Stimulated activated naive CD4-positive, alpha-beta T cell (primary cell): ENCODE measurements around the gene TRPV4.

Experiments
- DNase-seq, 6 experiments: peaks; one replicate each; lab custom pipeline; 2025; lab: John Stamatoyannopoulos, UW

The TRPV4 gene

DNA sequence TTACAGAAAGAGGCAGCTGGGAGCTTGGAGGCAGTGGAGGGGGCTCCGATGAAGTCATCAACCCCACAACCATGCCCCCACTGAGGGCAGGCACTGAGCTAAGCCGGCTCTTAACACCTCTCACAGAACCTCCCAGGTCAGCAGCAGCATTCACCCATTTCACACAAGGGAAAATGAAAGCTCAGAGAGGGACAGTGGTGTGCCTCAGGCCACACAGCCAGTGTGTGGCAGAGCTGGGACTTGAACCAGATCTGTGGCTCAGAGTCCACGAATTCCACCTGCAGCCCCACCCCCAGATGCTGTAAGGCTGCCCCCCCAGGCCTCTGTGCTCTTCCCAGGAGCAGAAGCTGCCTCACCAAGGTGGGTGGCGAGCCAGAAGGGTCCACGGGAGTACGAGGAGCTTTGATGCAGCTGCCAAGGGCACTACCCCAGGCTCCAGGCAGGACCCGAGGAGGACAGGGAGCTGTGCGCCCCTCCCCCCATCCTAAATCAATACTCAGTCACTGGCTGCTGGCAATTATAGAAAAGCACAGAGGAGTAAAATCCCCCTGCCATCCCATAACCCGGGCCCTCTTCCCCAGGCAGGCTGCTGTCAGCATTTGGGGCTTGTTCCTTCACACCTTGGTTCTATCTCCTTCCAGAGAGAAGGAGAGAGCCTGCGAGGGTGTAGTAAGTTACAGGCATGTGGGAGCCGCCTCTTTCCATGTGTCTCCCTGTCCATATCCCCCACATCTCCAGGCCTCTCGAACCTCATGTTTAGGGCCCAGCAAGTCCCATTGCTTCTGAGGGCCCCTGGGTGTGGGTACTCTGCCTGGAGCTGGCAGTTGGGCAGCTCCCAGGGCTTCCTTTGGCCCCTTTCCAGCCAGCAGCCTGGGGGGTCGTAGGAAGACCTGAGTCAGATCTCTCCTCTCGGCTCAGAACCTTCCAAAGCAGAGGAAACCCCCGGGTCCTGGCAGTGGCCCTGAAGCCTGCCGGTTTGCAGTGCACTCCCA is 72.0 kb downstream of the TRPV4 start:
- no peak for DNase-seq

DNA sequence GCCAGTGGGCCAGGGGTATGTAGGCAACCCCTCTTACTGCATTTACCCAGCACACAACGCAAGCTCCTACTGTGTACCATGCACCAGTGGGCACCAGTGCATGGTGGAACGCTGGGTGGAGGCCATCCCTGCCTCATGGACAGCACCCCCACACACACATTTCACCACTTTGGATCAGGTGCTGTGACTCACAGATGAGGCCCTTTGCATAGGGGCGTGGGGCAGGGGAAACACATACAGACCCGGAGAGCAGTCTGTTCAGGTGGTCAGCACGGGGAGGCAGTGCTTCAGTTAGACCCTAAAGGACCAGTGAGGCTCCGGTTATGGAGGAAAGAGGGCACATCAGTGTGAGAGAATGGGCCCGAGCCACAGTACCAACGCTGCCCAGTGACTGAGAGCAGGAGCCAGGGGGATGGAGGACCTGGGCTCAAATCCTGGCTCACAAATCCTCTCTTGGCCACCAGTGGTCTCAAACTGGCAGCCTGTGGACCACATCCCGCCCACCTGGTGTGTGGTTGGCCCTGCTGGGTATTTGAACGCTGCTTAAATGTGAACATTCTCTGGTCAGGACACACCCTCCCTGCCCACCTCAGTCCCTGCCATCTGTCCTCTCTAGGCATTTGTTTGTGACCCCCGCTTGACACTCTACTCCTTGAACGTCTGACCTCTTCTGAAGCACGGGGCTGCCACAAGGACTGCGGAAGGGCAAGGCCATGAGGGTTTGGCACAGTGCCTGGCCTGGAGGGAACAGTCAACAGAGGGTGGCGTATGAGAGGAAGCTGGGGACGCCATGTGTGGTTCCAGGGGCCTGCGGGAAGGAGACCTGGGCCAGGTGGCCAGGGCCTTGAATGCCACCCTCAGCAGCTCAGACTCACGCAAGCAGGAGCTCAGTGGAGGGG is 72.9 kb downstream of the TRPV4 start:
- DNase-seq, result no peak

DNA sequence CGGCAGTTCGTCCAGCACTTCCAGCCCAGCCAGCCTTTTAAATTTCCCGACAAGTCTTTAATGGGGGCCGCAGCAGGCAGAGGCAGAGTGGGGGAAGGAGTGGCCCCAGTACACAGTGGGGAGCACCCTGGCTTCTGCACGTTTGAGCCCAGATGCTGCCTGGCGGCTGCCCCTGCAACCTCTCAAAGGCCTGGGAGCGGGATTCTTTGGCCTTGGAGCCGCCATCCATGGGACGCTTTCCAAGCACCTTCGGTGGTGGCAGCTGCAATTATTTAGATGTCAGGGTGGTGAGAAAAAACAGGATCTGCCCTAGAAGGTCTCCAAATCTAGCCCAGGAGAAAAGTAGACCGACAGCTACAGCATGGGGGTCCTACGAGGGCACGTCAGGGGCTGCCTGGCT is 73.6 kb downstream of the TRPV4 start:
- no peak for DNase-seq

DNA sequence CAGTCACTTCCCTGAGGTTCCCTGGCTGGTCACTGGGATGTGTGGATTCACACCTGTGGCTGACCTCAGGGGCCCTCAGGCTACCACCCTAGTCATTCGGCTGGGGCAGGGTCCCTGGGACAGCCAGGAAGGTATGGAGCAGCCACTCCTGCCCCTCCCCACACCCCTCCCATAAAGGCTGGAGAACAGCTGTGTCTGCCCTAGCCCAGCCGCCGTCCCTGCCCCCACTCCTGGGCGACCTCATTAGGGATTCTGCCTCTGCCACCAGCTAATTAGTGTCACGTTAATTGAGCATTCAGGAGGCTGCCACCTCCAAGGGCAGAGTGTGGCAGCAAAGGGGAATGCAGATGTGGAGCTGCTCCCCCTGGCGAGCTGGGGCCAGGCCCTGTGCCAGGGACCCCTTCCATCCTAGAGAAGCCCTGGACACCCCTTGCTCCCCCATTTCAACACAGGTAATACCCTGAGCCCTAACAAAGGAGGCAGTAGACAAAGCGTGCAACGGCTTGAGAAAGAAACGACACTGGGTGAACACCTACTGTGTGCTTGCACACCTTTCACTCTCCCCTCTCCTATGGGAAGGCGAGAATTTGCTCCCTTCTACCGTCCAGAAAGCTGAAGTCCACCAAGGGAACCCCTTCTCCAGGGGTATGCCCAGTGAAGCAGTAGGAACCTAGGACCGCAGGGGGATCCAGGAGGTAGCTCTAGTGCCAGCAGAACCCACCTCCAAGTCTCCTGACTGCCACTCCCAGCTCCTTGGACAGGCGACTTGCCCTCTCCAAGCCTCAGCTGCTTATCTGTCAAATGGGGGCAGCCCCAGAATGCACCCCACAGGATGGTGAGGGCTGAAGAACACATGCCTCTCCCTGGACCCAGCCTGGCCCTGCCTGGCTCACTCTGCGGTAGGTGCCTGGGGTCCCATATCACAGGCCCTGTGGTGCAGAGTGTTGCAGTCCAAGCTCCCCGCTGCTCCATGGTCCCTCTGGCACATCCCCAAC is 74.5 kb downstream of the TRPV4 start:
- DNase-seq, result no peak

DNA sequence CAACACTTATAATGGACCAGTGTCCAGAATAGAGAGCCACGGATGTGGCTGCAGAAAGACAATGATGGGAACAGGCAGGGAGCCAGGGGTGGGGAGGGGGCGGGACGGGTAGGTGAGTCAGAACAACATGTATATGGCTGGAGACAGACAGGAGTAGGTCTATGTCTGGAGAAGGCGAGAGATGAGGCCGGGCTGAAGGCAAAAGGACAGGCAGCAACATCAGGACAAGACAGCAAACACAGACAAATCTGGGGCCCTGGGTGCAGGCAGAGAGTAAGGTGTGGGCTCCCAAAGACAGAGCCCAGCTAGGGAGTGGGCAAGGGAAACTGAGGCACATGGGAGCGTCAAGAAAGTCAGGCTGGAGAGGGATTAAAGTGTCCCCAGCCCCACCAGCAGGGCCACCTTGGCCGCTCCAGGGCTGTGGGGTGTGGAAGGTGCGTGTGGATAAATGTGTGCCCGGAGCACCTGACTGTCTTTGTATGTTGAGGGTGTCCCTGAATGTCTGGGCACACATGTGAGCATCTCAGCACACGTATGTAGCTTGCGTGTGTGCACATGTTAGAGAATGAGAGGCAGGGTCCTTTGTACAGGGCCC is 75.4 kb downstream of the TRPV4 start:
- no peak for DNase-seq

DNA sequence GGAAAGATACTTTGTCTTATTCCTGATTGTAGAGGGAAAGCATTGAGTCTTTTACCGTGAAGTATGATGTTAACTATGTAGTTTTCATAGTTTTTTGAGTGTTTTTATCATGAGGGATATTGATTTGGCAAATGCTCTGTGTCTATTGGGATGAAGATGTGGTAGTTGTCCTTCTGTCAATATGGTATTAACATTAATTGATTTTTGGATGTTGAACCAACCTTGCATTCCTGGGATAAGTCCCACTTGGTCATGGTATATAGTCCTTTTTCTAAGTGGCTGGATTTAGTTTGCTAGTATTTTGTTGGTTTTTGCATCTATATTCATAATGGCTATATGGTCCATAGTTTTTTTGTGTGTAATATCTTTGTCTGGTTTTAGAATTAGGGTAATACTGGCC is 76.7 kb downstream of the TRPV4 start:
- DNase-seq, result no peak

DNA sequence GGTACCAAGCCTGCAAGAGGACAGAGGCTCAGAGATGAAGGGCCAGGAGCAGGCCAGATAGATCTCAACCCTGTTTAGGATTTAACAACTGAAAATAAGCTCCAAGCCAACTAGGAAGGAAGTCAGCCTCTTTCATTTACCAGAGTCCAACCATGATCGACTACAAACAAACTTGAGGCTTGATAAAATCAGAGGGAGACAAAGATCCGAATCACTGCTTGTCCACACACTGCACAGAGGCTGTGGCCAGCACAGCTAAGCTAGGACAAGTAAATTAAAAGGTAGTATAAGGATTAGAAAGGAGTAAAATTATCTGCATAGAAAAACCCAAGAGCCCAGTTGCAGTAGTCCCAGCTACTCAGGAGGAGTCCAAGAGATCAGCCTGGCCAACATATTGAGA is 79.2 kb downstream of the TRPV4 start:
- no peak for DNase-seq

DNA sequence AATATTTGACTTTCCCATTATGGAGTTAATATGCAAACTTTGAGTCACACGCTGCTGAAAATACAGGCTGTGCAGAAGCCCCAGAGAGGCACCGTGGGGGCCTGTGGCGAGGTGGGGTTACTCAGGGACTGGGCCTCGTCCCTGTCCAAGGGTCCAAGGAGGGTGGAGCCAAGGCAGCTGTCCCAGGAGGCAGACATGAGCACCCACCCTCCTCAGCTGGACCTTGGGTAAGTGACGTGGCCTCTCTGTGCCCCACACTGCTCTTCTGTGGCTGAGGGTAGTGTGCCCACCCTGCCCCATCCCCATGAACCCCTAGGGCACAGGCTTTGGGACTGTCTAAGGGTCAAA is 80.2 kb downstream of the TRPV4 start:
- no peak for DNase-seq

DNA sequence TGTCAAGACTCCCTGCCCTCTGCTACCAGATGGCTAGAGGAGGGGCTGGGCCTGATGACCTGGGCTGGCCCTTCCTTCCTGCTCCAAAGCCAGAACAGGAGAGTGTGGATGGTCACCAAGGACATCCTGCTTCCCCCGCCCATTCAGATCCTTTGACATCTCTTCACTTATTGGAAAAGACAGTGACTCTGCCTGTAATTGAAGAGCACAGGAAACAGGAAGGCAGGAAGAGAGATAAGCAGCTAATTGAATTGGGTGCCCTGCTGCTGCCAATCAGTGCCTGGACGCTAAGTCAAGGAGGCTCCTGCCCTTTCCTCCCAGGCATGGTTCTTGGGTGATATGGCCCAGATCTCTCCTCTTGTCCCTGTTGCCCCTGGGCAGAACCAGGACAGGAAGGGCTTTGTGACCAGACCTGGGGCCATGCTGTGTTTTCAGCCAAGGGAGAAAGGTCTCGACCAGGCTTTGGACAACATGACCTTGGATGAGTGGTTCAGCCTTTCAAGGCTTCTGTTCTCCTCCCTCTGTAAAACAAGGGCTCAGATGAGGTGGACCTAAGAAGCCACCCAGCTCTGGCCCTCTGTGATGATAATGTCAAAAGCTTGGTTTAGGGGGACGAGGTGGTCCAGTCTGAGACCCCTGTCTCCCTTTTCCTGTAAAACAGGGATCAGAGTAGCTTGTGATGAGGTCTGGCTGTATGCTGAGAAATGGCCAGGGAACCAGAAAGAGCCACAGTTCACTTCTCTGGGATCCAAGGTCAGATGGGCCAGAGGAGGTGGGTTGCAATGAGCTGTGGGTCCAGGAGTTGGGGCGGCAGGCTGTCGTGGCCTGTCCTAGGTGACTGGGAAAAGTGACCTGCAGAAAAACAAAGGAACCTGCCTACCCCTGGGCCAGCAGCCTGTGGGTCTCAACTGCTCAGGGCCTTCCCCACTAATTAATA is 80.8 kb downstream of the TRPV4 start:
- no peak for DNase-seq

DNA sequence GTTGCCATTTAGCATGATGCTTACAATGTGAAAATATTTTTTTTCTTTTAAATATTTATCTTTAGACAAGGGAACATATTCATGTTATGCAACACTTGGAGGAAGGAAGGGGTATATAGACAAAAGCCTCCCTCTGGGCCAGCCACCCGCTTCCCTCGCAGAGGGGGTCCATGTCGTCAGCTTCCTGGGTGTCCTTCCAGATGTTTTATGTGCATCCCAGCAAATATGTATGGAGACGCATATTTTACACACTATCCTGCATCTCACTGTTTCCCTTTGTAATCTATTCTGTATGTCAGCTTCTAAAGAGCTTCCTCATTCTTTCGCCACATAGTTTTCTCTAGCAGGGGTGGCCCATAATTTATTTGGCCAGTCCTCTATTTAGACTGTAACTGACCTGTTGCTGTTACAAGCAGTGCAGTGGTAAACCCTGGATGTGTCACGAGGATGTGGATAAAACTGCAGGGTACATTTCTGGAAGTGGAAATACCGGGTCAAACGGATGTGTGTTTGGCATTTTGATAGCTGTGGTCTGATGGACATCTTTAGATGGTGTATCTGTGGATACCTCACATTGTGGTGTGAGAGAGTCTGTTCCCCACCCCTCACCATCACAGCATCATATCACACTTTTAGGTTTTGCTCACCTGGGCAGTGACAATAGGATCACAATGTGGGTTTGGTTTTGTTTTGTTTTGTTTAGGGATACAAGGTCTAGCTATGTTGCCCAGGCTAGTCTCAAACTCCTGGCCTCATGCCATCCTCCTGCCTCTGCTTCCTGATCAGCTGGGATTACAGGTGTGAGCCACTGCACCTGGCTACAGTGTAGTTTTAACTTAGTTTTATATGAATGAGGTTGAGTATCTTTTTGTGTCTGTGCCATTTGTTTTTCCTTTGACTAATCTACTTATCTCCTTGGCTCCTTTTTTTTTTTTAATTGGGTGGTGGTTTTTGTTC is 87.9 kb downstream of the TRPV4 start:
- no peak for DNase-seq

DNA sequence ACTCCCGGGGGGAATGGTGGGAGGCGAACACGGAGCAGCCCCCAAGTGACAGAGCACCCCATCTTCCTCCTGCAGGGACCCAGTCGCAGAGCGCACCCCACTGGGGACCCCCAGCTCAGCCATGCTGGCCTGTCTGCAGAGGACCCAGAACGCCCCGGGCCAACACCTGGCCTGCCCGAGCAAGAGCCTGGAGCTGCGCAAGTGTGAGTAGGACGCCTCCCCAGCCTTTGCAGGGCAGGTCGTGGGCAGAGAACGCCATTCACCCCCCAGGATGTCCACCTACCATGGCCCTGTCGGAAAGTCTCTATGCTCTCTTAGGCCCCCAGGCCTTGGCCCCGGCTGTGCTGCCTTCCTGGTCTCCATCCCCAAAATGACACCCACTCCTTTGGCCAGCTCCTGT is 89.2 kb downstream of the TRPV4 start:
- no peak for DNase-seq

DNA sequence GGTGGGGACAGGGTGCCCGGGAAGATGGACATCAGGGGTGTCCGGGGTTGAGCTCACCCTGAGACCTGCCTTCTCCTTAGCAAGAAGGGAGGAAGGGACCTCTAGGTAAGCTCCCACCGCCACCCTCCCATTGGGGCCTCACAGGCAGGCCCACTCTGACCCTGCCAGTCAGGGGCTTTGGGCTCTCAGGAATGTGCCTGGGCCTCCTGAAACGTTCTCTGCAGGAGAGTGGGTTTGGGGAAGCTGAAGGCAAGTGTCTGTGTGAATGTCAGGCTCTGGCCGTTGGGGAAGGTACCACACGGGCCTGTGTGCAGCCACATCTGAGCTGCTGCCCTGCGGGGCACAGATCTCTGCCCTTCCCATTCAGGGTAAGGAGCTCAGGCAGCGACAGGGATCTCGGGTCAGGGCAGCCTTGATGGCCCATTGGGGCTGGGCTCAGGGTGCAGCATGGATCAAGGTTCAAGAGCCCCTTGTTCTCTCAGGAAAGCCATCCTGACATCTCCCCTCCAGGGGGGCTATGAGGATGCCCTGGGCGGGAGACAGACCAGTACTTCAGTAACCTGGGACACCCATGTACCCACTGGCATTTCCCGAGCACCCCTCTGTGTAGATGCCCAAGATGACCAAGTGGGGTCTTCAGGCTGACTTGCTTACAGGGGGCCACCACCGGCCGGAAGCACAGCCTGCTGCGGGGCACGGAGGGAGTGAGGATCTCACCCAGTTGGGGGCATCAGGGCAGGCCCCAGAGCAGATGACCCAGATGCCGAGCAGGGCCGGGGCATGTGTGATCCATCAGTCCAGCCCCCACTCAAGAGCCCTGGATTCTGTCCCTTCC is 89.9 kb downstream of the TRPV4 start:
- DNase-seq, result no peak

DNA sequence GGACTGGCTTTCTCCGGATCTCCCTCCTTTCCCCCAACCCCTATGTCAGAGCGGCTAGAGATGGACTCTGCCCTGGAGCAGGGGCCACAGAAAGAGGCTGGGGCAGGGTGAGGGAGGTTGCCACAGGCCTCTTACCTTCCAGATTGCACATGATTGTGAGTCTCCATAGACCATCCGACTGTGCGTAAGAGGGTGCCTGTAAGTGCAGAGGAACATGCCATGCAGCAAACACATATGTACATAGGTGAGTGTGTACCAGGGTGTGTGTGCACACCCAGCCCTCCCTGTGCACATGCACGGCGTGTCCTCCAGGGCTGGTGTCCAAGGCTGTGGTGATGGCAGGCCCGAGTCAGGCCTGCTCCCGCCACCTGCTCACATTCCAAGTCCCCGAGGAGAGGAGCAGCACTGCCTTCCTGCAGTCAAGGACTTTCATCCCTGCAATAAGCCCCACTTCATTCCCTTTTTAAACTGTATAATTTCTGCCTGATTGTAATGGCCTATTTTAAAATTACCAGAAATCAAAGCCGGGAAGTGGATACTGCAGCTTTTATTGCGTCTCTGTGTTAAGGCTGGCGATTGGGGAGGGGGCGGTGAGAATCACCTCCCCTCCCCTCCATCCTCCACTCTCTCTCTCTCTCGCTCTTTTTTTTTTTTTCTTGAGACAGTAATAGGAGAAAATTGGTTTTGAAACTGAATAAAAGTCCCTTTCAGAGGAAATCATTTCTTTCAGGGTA is 91.1 kb downstream of the TRPV4 start:
- no peak for DNase-seq

DNA sequence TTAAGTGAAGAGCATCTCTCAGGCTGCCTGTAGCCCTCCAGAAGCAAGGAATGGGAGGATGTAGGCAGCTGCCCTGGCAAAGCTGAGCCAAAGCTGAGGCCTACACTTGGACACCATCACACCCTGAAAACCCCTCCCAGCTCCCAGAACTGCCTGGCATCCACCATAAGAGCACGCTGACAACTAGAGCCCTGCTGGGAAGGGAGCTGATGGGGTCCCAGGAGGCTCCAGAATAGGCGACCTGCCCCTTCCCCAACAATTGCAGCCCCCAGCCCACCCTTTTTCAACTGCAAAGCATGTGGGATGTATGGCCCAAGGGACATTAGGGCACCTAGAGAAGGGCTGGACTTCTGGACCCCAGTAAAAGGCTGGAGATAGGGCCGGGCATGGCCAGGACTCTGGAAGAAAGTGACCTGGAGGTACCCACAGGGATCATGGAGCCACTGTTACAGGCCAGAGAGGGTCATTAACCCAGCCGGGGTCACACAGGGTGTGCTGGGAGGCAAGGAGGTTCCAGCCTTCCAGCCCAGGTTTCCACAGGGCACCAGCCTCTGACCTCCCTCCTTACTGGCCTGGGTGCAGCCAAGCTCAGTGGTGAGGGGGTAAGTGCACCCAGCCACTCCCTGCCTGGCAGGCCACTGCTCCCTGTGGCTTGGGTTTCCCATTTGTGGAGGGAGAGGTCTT is 91.8 kb downstream of the TRPV4 start:
- no peak for DNase-seq

DNA sequence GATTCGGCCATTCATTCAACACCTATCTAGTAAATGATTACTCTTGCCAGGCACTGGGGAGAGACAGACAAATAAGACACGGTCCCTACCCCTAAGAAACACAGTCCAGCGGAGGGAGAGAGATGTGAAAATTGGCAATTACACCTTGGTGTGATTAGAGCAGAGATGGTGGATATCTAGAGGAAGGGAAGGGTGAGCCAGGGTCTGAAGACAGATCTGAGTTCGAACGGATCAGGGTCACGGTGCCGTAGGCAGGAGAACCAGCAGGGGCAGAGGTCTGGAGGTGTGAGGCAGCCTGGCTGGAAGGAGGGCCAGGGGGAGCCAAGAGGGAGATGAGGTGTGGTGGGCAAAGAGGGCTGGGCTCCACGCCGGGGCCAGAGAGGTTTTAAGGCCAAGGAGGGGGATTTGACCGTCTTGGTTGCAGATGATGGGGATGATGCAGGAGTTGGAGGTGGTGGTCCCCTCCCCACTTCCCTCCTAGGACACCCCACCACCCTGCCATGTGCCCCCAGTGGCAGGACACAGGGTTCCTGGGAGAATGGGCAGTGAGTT is 92.4 kb downstream of the TRPV4 start:
- no peak for DNase-seq
